Body of pancreas (tissue), 4 donors: ENCODE measurements around the gene E4F1.

ENCODE experiments used
- POLR2A ChIP-seq, 3 donors: fragments of 450-650 bp; IDR thresholded peaks; one replicate each; pipeline ENCODE4 v1.6.1; 2016; ENCODE audit warnings: antibody characterized with exemption in 3 of 3, mild to moderate bottlenecking in 2 of 3
- TF ChIP-seq, protein P1 (sequence below), 7 experiments: fragments of 450-650 bp in 4 of 7; fragments of 200-600 bp in 3 of 7; sonication (generic) in 3 of 7; IDR thresholded peaks; one replicate each; pipeline ENCODE4 v1.5.1; 2016 to 2019; ENCODE audit warnings: antibody characterized with exemption in 7 of 7

GRCh38 chr16:2179107-2179501 is 44.3 kb upstream of the E4F1 start:
- TF ChIP-seq, protein P1, sequence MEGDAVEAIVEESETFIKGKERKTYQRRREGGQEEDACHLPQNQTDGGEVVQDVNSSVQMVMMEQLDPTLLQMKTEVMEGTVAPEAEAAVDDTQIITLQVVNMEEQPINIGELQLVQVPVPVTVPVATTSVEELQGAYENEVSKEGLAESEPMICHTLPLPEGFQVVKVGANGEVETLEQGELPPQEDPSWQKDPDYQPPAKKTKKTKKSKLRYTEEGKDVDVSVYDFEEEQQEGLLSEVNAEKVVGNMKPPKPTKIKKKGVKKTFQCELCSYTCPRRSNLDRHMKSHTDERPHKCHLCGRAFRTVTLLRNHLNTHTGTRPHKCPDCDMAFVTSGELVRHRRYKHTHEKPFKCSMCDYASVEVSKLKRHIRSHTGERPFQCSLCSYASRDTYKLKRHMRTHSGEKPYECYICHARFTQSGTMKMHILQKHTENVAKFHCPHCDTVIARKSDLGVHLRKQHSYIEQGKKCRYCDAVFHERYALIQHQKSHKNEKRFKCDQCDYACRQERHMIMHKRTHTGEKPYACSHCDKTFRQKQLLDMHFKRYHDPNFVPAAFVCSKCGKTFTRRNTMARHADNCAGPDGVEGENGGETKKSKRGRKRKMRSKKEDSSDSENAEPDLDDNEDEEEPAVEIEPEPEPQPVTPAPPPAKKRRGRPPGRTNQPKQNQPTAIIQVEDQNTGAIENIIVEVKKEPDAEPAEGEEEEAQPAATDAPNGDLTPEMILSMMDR (IDR thresholded peaks at IDR 0.05): no peak
- TF ChIP-seq POLR2A (IDR thresholded peaks at IDR 0.05): no peak
